Stomach (tissue), 9 donors: Measurements from ENCODE around the gene DLL3. TPM values are rescaled to one million over a fixed set of nuclear protein-coding genes. Genes with fewer than 3 reads are reported as not detected.

Experiments used
- DNase-seq, 2 donors: peaks; one replicate each; pipeline versions ENCODE4 v3.0.0 to v3.0.0-alpha.2; 2013 to 2019
- H3K27ac ChIP-seq, 5 donors: fragments of 200-600 bp in 4 of 5; sonication (generic) in 4 of 5; one replicate each; pipeline ENCODE4 v1.5.1; 2013 to 2019; ENCODE audit warnings: mild to moderate bottlenecking in 1 of 5, moderate library complexity in 1 of 5
- H3K27me3 ChIP-seq, 3 donors: fragments of 200-600 bp; sonication (generic); one replicate each; pipeline ENCODE4 v1.5.1; 2017 to 2019; ENCODE audit warnings: mixed run types in 1 of 3
- H3K36me3 ChIP-seq, 4 donors: fragments of 200-600 bp; sonication (generic); 1 replicate in 3 of 4; 2 replicates in 1 of 4; pipeline ENCODE4 v1.5.1; 2016 to 2019
- H3K4me1 ChIP-seq, 4 donors: fragments of 200-600 bp; sonication (generic); one replicate each; pipeline ENCODE4 v1.5.1; 2016 to 2019
- H3K4me3 ChIP-seq, 4 donors: fragments of 200-600 bp; sonication (generic) in 3 of 4; one replicate each; pipeline ENCODE4 v1.5.1; 2016 to 2019; ENCODE audit warnings: mild to moderate bottlenecking in 1 of 4
- H3K9me3 ChIP-seq, 4 donors: fragments of 200-600 bp; sonication (generic); one replicate each; pipeline ENCODE4 v1.5.1; 2016 to 2019
- EP300 ChIP-seq: sonication (generic); formaldehyde crosslinking; IDR thresholded peaks from one replicate; pipeline ENCODE4 v1.6.1; 2017; ENCODE audit warnings: antibody characterized with exemption
- POLR2A ChIP-seq, 4 donors: fragments of 450-650 bp; IDR thresholded peaks; one replicate each; pipeline ENCODE4 v1.6.1; 2016; ENCODE audit warnings: antibody characterized with exemption in 4 of 4, control low read depth in 2 of 4, mild to moderate bottlenecking in 1 of 4, moderate library complexity in 1 of 4
- POLR2AphosphoS5 ChIP-seq, 3 donors: sonication (generic); formaldehyde crosslinking; IDR thresholded peaks; one replicate each; pipeline ENCODE4 v1.6.1; 2016; ENCODE audit warnings: antibody characterized with exemption in 3 of 3
- WGBS, 5 donors: extraction: QIAGEN DNeasy Blood & Tissue Kit in 3 of 5; methylation state at CpG; one replicate each; pipeline versions ENCODE4 v1.1.5 to v1.1.7; 2013 to 2018; 5-methylcytosine and 5-hydroxymethylcytosine counted together
- intact Hi-C: fragments of 100-400 bp; cut with DNase I; formaldehyde crosslinking; loops from one replicate; pipeline ENCODE4 v1.15.1; 2023; ENCODE audit warnings: low total_unique reads
- polyA plus RNA-seq, 3 donors: library from polyadenylated mRNA; stranded (reverse); fragments of 200-250 nt; gene quantifications; one replicate each; pipeline ENCODE4 v1.2.3, GENCODE V29; 2013
- total RNA-seq, 5 donors: library from RNA; depleted of rRNA; stranded (reverse); fragments of >200 nt; gene quantifications; one replicate each; pipeline versions ENCODE4 v1.1.0 to v1.2.3, GENCODE V29; 2014 to 2016
- TF ChIP-seq, protein P1 (sequence below), 7 experiments: fragments of 450-650 bp in 4 of 7; fragments of 200-600 bp in 3 of 7; sonication (generic) in 3 of 7; IDR thresholded peaks; one replicate each; pipeline ENCODE4 v1.5.1; 2016 to 2019; ENCODE audit warnings: antibody characterized with exemption in 7 of 7, control low read depth in 2 of 7, mild to moderate bottlenecking in 1 of 7
- donor health status: healthy with polysubstance abuse.
- donor health status: Bipolar disorder and iron deficiency.
- donor health status: healthy.

Gene DLL3
- total and polyA plus RNA-seq, 8 donors: 0.08 TPM; not detected in 7

DNA sequence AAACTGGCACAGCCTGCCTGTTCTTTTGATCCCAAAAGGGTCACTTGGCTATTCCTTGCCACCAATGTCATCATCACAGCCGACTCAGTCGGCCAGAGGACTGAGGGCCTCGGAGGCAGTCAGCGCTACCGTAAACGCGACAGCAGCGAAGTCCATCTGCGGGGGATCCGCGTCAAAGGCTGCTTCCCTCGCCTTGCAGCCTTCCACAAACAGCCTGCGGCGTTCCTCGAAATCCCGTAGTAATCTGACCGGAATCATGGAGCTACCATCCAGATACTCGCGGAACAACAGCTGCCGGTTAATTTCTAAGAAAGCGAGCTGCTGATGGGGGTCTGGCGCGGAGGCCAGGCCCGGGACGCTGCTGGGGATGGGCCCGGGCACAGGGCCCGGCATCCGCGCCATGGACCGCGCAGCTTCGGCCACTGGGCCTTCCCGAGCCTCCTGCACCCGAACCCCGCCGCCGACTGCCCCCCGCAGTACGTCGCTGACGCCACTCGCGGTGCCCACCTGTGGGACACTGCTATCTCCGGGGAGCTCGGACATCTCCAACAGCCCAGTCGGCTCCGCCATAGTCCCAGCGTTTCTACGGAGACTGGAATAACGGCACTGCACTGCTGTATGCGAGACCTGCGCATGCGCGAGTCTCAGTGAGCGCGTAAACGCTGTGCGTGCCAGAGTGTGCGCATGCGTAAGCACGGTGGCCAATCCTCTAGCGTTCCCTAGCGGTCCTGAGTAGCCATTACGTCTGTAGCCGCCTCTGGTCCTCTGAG is 33.7 kb downstream of the DLL3 start, which contains the start of gene EID2B:
TSS of gene EID2B (minus strand) at position 620 of the 770 bp plus-strand sequence. CDS start at position 570, 50 bp downstream.
- 0 to 1% (median 0%) methylated on average over 29 to 65 of the region's 65 CpGs for WGBS, 5 donors
- Histone ChIP-seq H3K4me3 (peak within 1 kb of the TSS; percentile 70 to 97 (median 80)), H3K27ac (peak within 1 kb of the TSS; percentile 76 to 92 (median 83)), H3K9me3 (no peaks in the 10 kb centered on the region), H3K4me1 (peaks cover 0 to 36% (median 19%) of the 10 kb centered on the region in 4 donors), H3K27me3 (no peaks in the 10 kb centered on the region), H3K36me3 (peaks cover 0 to 5% (median 2%) of the 10 kb centered on the region in 4 donors)
- peak; percentile 97 to 99 for DNase-seq
- intact Hi-C loops: loop anchor here (10.0 kb wide), 1 partner anchor 58 kb away; no protein-coding TSS in a partner anchor
- TF ChIP-seq, protein P1, sequence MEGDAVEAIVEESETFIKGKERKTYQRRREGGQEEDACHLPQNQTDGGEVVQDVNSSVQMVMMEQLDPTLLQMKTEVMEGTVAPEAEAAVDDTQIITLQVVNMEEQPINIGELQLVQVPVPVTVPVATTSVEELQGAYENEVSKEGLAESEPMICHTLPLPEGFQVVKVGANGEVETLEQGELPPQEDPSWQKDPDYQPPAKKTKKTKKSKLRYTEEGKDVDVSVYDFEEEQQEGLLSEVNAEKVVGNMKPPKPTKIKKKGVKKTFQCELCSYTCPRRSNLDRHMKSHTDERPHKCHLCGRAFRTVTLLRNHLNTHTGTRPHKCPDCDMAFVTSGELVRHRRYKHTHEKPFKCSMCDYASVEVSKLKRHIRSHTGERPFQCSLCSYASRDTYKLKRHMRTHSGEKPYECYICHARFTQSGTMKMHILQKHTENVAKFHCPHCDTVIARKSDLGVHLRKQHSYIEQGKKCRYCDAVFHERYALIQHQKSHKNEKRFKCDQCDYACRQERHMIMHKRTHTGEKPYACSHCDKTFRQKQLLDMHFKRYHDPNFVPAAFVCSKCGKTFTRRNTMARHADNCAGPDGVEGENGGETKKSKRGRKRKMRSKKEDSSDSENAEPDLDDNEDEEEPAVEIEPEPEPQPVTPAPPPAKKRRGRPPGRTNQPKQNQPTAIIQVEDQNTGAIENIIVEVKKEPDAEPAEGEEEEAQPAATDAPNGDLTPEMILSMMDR (IDR thresholded peaks at IDR 0.05): peak in 5 of 7 experiments; percentile 89 to 100 (median 98)
- TF ChIP-seq POLR2AphosphoS5 (IDR thresholded peaks at IDR 0.05): peak; percentile 69 to 95 (median 93)
- peak in 1 of 4 donors; percentile 18 for TF ChIP-seq POLR2A (IDR thresholded peaks at IDR 0.05)
- no peak for TF ChIP-seq EP300

DNA sequence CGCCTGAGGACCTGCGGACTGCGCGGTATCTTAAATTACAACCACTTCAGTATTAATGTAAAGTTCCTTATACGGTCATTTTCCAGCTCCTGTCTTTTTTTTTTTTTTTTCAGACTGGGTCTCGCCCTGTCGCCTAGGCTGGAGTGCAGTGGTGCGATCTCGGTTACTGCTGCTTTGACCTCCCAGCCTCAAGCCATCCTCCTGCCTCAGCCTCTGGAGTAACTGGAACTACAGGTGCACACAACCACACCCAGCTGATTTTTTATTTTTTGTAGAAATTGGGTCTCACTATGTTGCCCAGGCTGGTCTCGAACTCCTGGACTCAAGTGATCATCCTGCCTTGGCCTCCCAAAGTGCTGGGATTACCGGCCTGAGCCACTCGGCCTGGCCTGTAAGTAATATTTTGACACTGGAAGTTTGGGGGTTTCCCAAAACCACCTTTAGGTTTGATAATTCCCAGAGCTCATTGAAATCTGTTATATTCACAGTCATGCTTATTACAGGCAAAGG is 34.3 kb downstream of the DLL3 start:
- TF ChIP-seq EP300 (no peak), POLR2AphosphoS5 (IDR thresholded peaks at IDR 0.05) (no peak), POLR2A (IDR thresholded peaks at IDR 0.05) (no peak)
- TF ChIP-seq, protein P1 (IDR thresholded peaks at IDR 0.05): peak in 1 of 7 experiments; percentile 0
- H3K9me3 ChIP-seq: no peaks in the 10 kb centered on the region
- 17 to 24% (median 23%) methylated on average over 12 of the region's 12 CpGs for WGBS, 5 donors
- H3K27ac ChIP-seq: peak overlapping the region in 2 of 5 donors; percentile 84 to 92
- DNase-seq: no peak
- H3K4me3 ChIP-seq: peak overlapping the region; percentile 70 to 97 (median 80)
- intact Hi-C loops: loop anchor here (10.0 kb wide), 1 partner anchor 58 kb away; no protein-coding TSS in a partner anchor
- no peaks in the 10 kb centered on the region for H3K36me3 ChIP-seq
- H3K4me1 ChIP-seq: peaks cover 0 to 43% (median 22%) of the 10 kb centered on the region in 4 donors
- no peaks in the 10 kb centered on the region for H3K27me3 ChIP-seq

DNA sequence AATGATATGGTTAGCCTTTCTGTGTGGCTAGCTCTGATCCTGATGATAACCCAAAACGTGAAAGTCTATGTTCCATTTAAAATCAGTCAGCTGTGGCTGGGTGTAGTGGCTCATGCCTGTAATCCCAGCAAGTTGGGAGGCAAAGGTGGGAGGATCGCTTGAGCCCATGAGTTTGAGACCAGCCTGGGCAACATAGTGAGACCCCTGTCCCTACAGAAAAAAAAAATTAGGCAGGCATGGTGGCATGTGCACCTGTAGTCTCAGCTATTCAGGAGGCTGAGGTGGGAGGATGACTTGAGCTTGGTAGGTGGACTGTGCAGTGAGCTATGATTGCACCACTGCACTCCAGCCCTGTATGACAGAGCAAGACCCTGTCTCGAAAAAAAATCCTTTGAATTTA is 35.0 kb downstream of the DLL3 start:
- WGBS, 5 donors: 54 to 71% (median 63%) methylated on average over 3 of the region's 3 CpGs
- TF ChIP-seq POLR2A (IDR thresholded peaks at IDR 0.05): no peak
- no peak for TF ChIP-seq EP300
- TF ChIP-seq POLR2AphosphoS5 (IDR thresholded peaks at IDR 0.05): no peak
- TF ChIP-seq, protein P1 (IDR thresholded peaks at IDR 0.05): no peak
- H3K4me1 ChIP-seq: peaks cover 5 to 50% (median 30%) of the 10 kb centered on the region in 4 donors
- H3K4me3 ChIP-seq: no peak overlapping the region
- intact Hi-C loops: loop anchor here (10.0 kb wide), 1 partner anchor 59 kb away; no protein-coding TSS in a partner anchor
- H3K27ac ChIP-seq: no peak overlapping the region
- no peaks in the 10 kb centered on the region for H3K36me3 ChIP-seq
- H3K27me3 ChIP-seq: no peaks in the 10 kb centered on the region
- H3K9me3 ChIP-seq: no peaks in the 10 kb centered on the region
- DNase-seq: no peak

DNA sequence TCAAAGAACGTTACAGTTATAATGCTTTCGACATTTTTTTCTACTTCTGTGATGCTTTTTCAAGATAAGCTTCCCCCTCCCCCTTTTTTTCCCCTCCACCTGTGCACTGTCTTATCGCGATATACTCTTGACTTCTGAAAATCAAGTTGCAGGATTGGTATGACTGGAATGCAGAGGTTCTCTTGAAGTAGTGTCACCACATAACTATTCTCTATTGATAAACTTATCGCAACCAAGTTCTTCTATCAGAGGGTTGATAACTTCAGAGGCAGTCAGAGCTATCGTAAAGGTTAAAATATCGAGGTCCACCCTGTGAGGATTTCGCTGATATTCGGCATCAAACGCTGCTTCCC is 40.4 kb downstream of the DLL3 start:
- WGBS, 5 donors: 1 to 3% (median 2%) methylated on average over 10 of the region's 10 CpGs
- intact Hi-C loops: loop anchor here (10.0 kb wide), 1 partner anchor 64 kb away; no protein-coding TSS in a partner anchor
- TF ChIP-seq, protein P1 (IDR thresholded peaks at IDR 0.05): no peak
- TF ChIP-seq POLR2AphosphoS5 (IDR thresholded peaks at IDR 0.05) (no peak), EP300 (no peak), POLR2A (IDR thresholded peaks at IDR 0.05) (no peak)

More for the DNA sequence above, 40.4 kb downstream of the DLL3 start:
- H3K4me3 ChIP-seq: peak overlapping the region; percentile 69 to 90 (median 77)
- no peaks in the 10 kb centered on the region for H3K36me3 ChIP-seq
- H3K27me3 ChIP-seq: no peaks in the 10 kb centered on the region
- H3K4me1 ChIP-seq: peaks cover 10 to 29% (median 20%) of the 10 kb centered on the region in 4 donors
- no peak for DNase-seq
- H3K9me3 ChIP-seq: no peaks in the 10 kb centered on the region
- peak overlapping the region; percentile 88 to 100 (median 97) for H3K27ac ChIP-seq
